H1 (cell line): Measurements from ENCODE around the gene GNG12. TPM values are rescaled to one million over a fixed set of nuclear protein-coding genes. Genes with fewer than 3 reads are reported as not detected.

ENCODE experiments used
- CTCF ChIA-PET: fragments of 300-600 bp; sonication (Branson Sonifier 250); formaldehyde crosslinking; loops from one replicate; lab custom pipeline; 2021; ENCODE audit not compliant: partially characterized antibody; lab: Charles Lee
- POLR2A ChIA-PET: fragments of 300-600 bp; sonication (Branson Sonifier 250); formaldehyde crosslinking; loops from one replicate; lab custom pipeline; 2021; ENCODE audit warnings: inconsistent platforms; ENCODE audit not compliant: partially characterized antibody; lab: Charles Lee
- DNase-seq, 2 experiments: peaks; one replicate each; pipeline versions ENCODE4 v3.0.0 to v3.0.0-alpha.2; 2010 to 2022; ENCODE audit warnings: low spot score in 2 of 2, low read depth in 1 of 2, mixed read lengths in 1 of 2
- FAIRE-seq: peaks from 2 replicates; lab custom pipeline; 2011; peaks lifted over from hg19 to GRCh38; lab: Jason Lieb, UNC
- H2AFZ ChIP-seq: 2 replicates; pipeline ENCODE4 v1.8.1; 2012; ENCODE audit warnings: low read length, inconsistent platforms
- H2AK5ac ChIP-seq: 2 replicates; pipeline ENCODE4 v1.6.1; 2013; ENCODE audit warnings: low read depth, low read length
- H2BK120ac ChIP-seq: replicated peaks from 2 replicates; pipeline ENCODE3; 2013; ENCODE audit warnings: low read depth, low read length, inconsistent platforms
- H2BK12ac ChIP-seq: 2 replicates; pipeline ENCODE4 v1.6.1; 2013; ENCODE audit warnings: low read depth, low read length
- H2BK15ac ChIP-seq: 2 replicates; pipeline ENCODE4 v1.6.1; 2013; ENCODE audit warnings: low read length
- H2BK20ac ChIP-seq: 2 replicates; pipeline ENCODE4 v1.6.1; 2013; ENCODE audit warnings: low read length
- H2BK5ac ChIP-seq: 2 replicates; pipeline ENCODE4 v1.6.1; 2013; ENCODE audit warnings: low read depth, low read length
- H3K14ac ChIP-seq: 2 replicates; pipeline ENCODE4 v1.6.1; 2013; ENCODE audit warnings: inconsistent platforms; ENCODE audit not compliant: insufficient read length
- H3K18ac ChIP-seq: 2 replicates; pipeline ENCODE4 v1.6.1; 2013; ENCODE audit warnings: low read length; ENCODE audit errors: extremely low read depth
- H3K23ac ChIP-seq: 2 replicates; pipeline ENCODE4 v1.6.1; 2013; ENCODE audit warnings: inconsistent platforms; ENCODE audit not compliant: insufficient read length
- H3K23me2 ChIP-seq: 2 replicates; pipeline ENCODE4 v1.6.1; 2013; ENCODE audit warnings: low read depth, low read length
- H3K27ac ChIP-seq: 2 replicates; pipeline ENCODE4 v1.6.1; 2011; ENCODE audit warnings: low read depth, low read length, inconsistent platforms
- H3K27me3 ChIP-seq, 4 experiments: replicated peaks in 1 of 4; 1 replicate in 1 of 4; 2 replicates in 3 of 4; pipeline versions ENCODE4 v1.6.1 to v1.8.1; 2011 to 2013; ENCODE audit warnings: low read length in 3 of 4, mild to moderate bottlenecking in 3 of 4, inconsistent platforms in 2 of 4, mixed read lengths in 2 of 4, moderate library complexity in 1 of 4; ENCODE audit not compliant: control insufficient read depth in 3 of 4, insufficient read depth in 3 of 4; ENCODE audit errors: extremely low read depth in 1 of 4
- H3K36me3 ChIP-seq, 4 experiments: 2 replicates each; pipeline versions ENCODE4 v1.6.1 to v1.8.1; 2011 to 2013; ENCODE audit warnings: mild to moderate bottlenecking in 4 of 4, low read length in 3 of 4, moderate library complexity in 2 of 4, control low read depth in 1 of 4, inconsistent platforms in 1 of 4; ENCODE audit not compliant: insufficient read depth in 4 of 4, control insufficient read depth in 2 of 4
- H3K4ac ChIP-seq: replicated peaks from 2 replicates; pipeline ENCODE3; 2013; ENCODE audit warnings: low read length, low read depth, mixed read lengths, inconsistent platforms; ENCODE audit not compliant: insufficient read length
- H3K4me1 ChIP-seq, 4 experiments: replicated peaks in 1 of 4; 1 replicate in 1 of 4; 2 replicates in 3 of 4; pipeline versions ENCODE4 v1.6.1 to v1.8.1; 2011 to 2013; ENCODE audit warnings: low read length in 3 of 4, inconsistent platforms in 2 of 4, mixed read lengths in 1 of 4; ENCODE audit not compliant: insufficient read depth in 4 of 4, control insufficient read depth in 3 of 4
- H3K4me2 ChIP-seq, 2 experiments: 2 replicates each; pipeline versions ENCODE4 v1.6.1 to v1.8.1; 2011 to 2013; ENCODE audit warnings: low read depth in 2 of 2, low read length in 2 of 2, control low read depth in 1 of 2, inconsistent platforms in 1 of 2, mild to moderate bottlenecking in 1 of 2; ENCODE audit not compliant: insufficient read depth in 1 of 2
- H3K4me3 ChIP-seq, 4 experiments: fragments of 200-600, 300-600 bp in 1 of 4; sonication (generic), shearing (Covaris generic), sonication (Bioruptor Twin) in 1 of 4; 2 replicates each; pipeline versions ENCODE4 v1.5.1 to v1.8.1; 2011 to 2016; ENCODE audit warnings: low read length in 4 of 4, low read depth in 3 of 4, control low read depth in 2 of 4, inconsistent platforms in 2 of 4, mild to moderate bottlenecking in 2 of 4, mixed read lengths in 1 of 4, moderate library complexity in 1 of 4; ENCODE audit not compliant: insufficient read depth in 2 of 4; ENCODE audit errors: extremely low read depth in 1 of 4
- H3K56ac ChIP-seq: replicated peaks from 2 replicates; pipeline ENCODE3; 2013; ENCODE audit warnings: low read depth, mild to moderate bottlenecking, mixed read lengths, low read length, inconsistent platforms; ENCODE audit not compliant: insufficient read length
- H3K79me1 ChIP-seq: 2 replicates; pipeline ENCODE4 v1.6.1; 2013; ENCODE audit warnings: low read depth, low read length, control low read depth
- H3K79me2 ChIP-seq, 2 experiments: 2 replicates each; pipeline versions ENCODE4 v1.6.1 to v1.8.1; 2012 to 2013; ENCODE audit warnings: low read length in 2 of 2, mild to moderate bottlenecking in 2 of 2, inconsistent platforms in 1 of 2; ENCODE audit not compliant: insufficient read depth in 2 of 2, control insufficient read depth in 1 of 2
- H3K9ac ChIP-seq, 4 experiments: replicated peaks in 1 of 4; 1 replicate in 1 of 4; 2 replicates in 3 of 4; pipeline versions ENCODE4 v1.6.1 to v1.8.1; 2011 to 2013; ENCODE audit warnings: low read depth in 3 of 4, low read length in 3 of 4, control low read depth in 2 of 4, mild to moderate bottlenecking in 2 of 4, moderate library complexity in 2 of 4, inconsistent platforms in 1 of 4; ENCODE audit errors: extremely low read depth in 1 of 4
- H3K9me3 ChIP-seq, 2 experiments: 2 replicates each; pipeline versions ENCODE4 v1.6.1 to v1.8.1; 2012 to 2013; ENCODE audit warnings: mild to moderate bottlenecking in 2 of 2, moderate library complexity in 2 of 2, control low read depth in 1 of 2, inconsistent platforms in 1 of 2, low read depth in 1 of 2, low read length in 1 of 2, mixed read lengths in 1 of 2; ENCODE audit not compliant: insufficient read depth in 2 of 2
- H4K20me1 ChIP-seq, 2 experiments: replicated peaks in 1 of 2; 2 replicates each; pipeline versions ENCODE3 to v1.8.1; 2011 to 2013; ENCODE audit warnings: inconsistent platforms in 2 of 2, low read length in 2 of 2, mild to moderate bottlenecking in 1 of 2; ENCODE audit not compliant: insufficient read depth in 2 of 2, control insufficient read depth in 1 of 2
- H4K5ac ChIP-seq: 2 replicates; pipeline ENCODE4 v1.6.1; 2013; ENCODE audit warnings: low read length, low read depth, mixed read lengths, inconsistent platforms; ENCODE audit not compliant: insufficient read length
- H4K8ac ChIP-seq: 2 replicates; pipeline ENCODE4 v1.8.0; 2013; ENCODE audit warnings: mild to moderate bottlenecking, moderate library complexity, low read length, inconsistent platforms; ENCODE audit not compliant: insufficient read depth; ENCODE audit errors: extremely low read depth
- H4K91ac ChIP-seq: replicated peaks from 2 replicates; pipeline ENCODE3; 2013; ENCODE audit warnings: low read length, mixed read lengths, inconsistent platforms; ENCODE audit not compliant: insufficient read length
- ATF2 ChIP-seq: IDR thresholded peaks from 2 replicates; pipeline ENCODE4 v1.6.1; 2012; ENCODE audit warnings: low read length, inconsistent platforms
- BRCA1 ChIP-seq: IDR thresholded peaks from 2 replicates; pipeline ENCODE4 v1.6.1; 2012; ENCODE audit warnings: low read depth, low read length, improper control_type of control experiment
- CBX8 ChIP-seq: fragments of 300-800, 300-1000 bp; sonication (generic); IDR thresholded peaks from 2 replicates; pipeline ENCODE4 v1.7.1; 2016; ENCODE audit warnings: low read depth, low read length, borderline replicate concordance
- HDAC6 ChIP-seq: IDR thresholded peaks from one replicate; pipeline ENCODE4 v1.7.1; 2012; ENCODE audit warnings: low read depth, mild to moderate bottlenecking, inconsistent platforms, low read length, moderate library complexity
- RBBP5 ChIP-seq: IDR thresholded peaks from 2 replicates; pipeline ENCODE4 v1.7.1; 2012; ENCODE audit warnings: low read depth, mild to moderate bottlenecking, inconsistent platforms, low read length, moderate library complexity, borderline replicate concordance
- RFX5 ChIP-seq: IDR thresholded peaks from 2 replicates; pipeline ENCODE4 v1.6.1; 2011; ENCODE audit warnings: low read depth, low read length, improper control_type of control experiment, borderline replicate concordance
- SIRT6 ChIP-seq: IDR thresholded peaks from one replicate; pipeline ENCODE4 v1.7.1; 2012; ENCODE audit warnings: low read length, inconsistent platforms
- SIX5 ChIP-seq: IDR thresholded peaks from 2 replicates; pipeline ENCODE4 v1.6.1; 2011; ENCODE audit warnings: mild to moderate bottlenecking, low read depth, low read length
- TCF12 ChIP-seq: IDR thresholded peaks from 2 replicates; pipeline ENCODE4 v1.6.1; 2011; ENCODE audit warnings: low read depth, mild to moderate bottlenecking, low read length
- WGBS, 2 experiments: shearing (Covaris generic) in 1 of 2; methylation state at CpG; one replicate each; pipeline versions ENCODE4 v1.1.6 to v1.1.7; 2013 to 2015; ENCODE audit warnings: low lambda C conversion rate in 2 of 2, mixed read lengths in 2 of 2, inconsistent platforms in 1 of 2, low coverage in 1 of 2, missing lambda C conversion rate in 1 of 2; ENCODE audit not compliant: insufficient replicate concordance in 2 of 2, insufficient coverage in 1 of 2, insufficient read length in 1 of 2; ENCODE audit errors: extremely low coverage in 1 of 2, missing lambda C conversion rate in 1 of 2; 5-methylcytosine and 5-hydroxymethylcytosine counted together
- polyA plus RNA-seq, 7 experiments: library from polyadenylated mRNA; depleted of rRNA in 3 of 7; stranded (reverse) in 5 of 7; unstranded in 2 of 7; fragments of >200 nt in 5 of 7; fragments of 200-250 nt in 2 of 7; gene quantifications; 1 replicate in 5 of 7; 2 replicates in 1 of 7; 4 replicates in 1 of 7; pipeline versions ENCODE4 v1.2.1 to v1.2.3, GENCODE V29; 2011 to 2013; ENCODE audit warnings: missing spikeins in 2 of 7, mixed read lengths in 2 of 7
- total RNA-seq: library from RNA; stranded (reverse); fragmentation: NEBNext Ultra II Directional; extraction: Animal tissue kit (Norgen Biotek cat#: 25700); gene quantifications from 2 replicates; pipeline ENCODE4 v1.2.1, GENCODE V29; 2021
- TF ChIP-seq, protein P1 (sequence below): IDR thresholded peaks from 2 replicates; pipeline ENCODE4 v1.6.1; 2012; ENCODE audit warnings: inconsistent platforms

The GNG12 gene
- total and polyA plus RNA-seq, 2 of the 8 experiments (the other 6 are each of a cell fraction or from before 2014, with no cell fraction given): 11.4 to 35.8 TPM

- H3K9me3 ChIP-seq: no peaks in the 10 kb centered on the region
- WGBS, 2 experiments: 90% methylated on average over 16 of the region's 17 CpGs; no CpG with 5 or more reads in 1 of the 2 experiments
- H3K23me2 ChIP-seq: no peaks in the 10 kb centered on the region
- no peaks in the 10 kb centered on the region for H3K36me3 ChIP-seq
- FAIRE-seq (no peak), DNase-seq (no peak)
- H3K27ac ChIP-seq: no peak overlapping the region
- H2BK20ac ChIP-seq: no peak overlapping the region
- no peaks in the 10 kb centered on the region; a peak in 3 of 7 replicates for H3K4me1 ChIP-seq
- H3K79me2 ChIP-seq: no peaks in the 10 kb centered on the region
- H2AK5ac ChIP-seq: no peak overlapping the region
- H3K4me2 ChIP-seq: no peak overlapping the region
- no peak overlapping the region for H4K91ac ChIP-seq
- H4K20me1 ChIP-seq: peaks cover 1 to 4% of the 10 kb centered on the region in 2 experiments
- H3K4ac ChIP-seq: no peak overlapping the region
- H4K8ac ChIP-seq: no peak overlapping the region
- no peak overlapping the region for H2BK120ac ChIP-seq
- no peak overlapping the region for H3K23ac ChIP-seq
- no peak overlapping the region for H3K4me3 ChIP-seq
- H3K18ac ChIP-seq: no peak overlapping the region
- H3K56ac ChIP-seq: no peak overlapping the region
- H3K14ac ChIP-seq: no peak overlapping the region
- H2BK15ac ChIP-seq: no peak overlapping the region
- ChIA-PET POLR2A (interaction anchor here (2.0 kb wide), 1 partner anchor 16 kb away, joined by 6 read pairs; no protein-coding TSS in a partner anchor), CTCF (interaction anchor here (0.6 to 4.3 kb wide), 10 partner anchors 10 to 283 kb away, joined by 3 to 26 read pairs (median 3); no protein-coding TSS in a partner anchor)
- H3K9ac ChIP-seq: no peak overlapping the region
- no peaks in the 10 kb centered on the region for H3K27me3 ChIP-seq
- H3K79me1 ChIP-seq: no peaks in the 10 kb centered on the region; the same call in 1 of the 2 replicates
- H4K5ac ChIP-seq: no peak overlapping the region
- no peak overlapping the region for H2AFZ ChIP-seq
- H2BK5ac ChIP-seq: no peak overlapping the region
- H2BK12ac ChIP-seq: no peak overlapping the region
- no peak for TF ChIP-seq ATF2
- TF ChIP-seq CBX8: no peak
- TF ChIP-seq SIX5: no peak
- no peak for TF ChIP-seq TCF12
- no peak for TF ChIP-seq RBBP5
- TF ChIP-seq BRCA1: no peak
- TF ChIP-seq RFX5: no peak
- TF ChIP-seq SIRT6: no peak
- no peak for TF ChIP-seq HDAC6
- TF ChIP-seq, protein P1, sequence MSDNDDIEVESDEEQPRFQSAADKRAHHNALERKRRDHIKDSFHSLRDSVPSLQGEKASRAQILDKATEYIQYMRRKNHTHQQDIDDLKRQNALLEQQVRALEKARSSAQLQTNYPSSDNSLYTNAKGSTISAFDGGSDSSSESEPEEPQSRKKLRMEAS: no peak
Observed at GRCh38 chr1:67815303-67816094, 17.8 kb downstream of the GNG12 start.
